Fibroblast of lung (primary cell): ENCODE results near the gene LUZP2. TPM values are rescaled to one million over a fixed set of nuclear protein-coding genes. Genes with fewer than 3 reads are reported as not detected.

Experiments used
- DNase-seq, 2 donors: peaks; one replicate each; pipeline versions ENCODE4 v3.0.0 to v3.0.0-alpha.2; 2010; ENCODE audit warnings: low read depth in 2 of 2
- H2AFZ ChIP-seq: 2 replicates; pipeline ENCODE4 v1.5.1; 2012; ENCODE audit warnings: low read length, control low read depth, inconsistent platforms
- H3K27ac ChIP-seq: 2 replicates; pipeline ENCODE4 v1.5.1; 2011; ENCODE audit warnings: low read length, control low read depth; ENCODE audit not compliant: insufficient read depth
- H3K27me3 ChIP-seq: 2 replicates; pipeline ENCODE4 v1.5.1; 2011; ENCODE audit warnings: mild to moderate bottlenecking, low read length; ENCODE audit not compliant: control insufficient read depth, insufficient read depth
- H3K36me3 ChIP-seq: 2 replicates; pipeline ENCODE4 v1.5.1; 2011; ENCODE audit warnings: low read length; ENCODE audit not compliant: control insufficient read depth, insufficient read depth
- H3K4me1 ChIP-seq: 2 replicates; pipeline ENCODE4 v1.5.1; 2011; ENCODE audit warnings: low read length; ENCODE audit not compliant: control insufficient read depth, insufficient read depth; ENCODE audit errors: extremely low read depth
- H3K4me2 ChIP-seq: 2 replicates; pipeline ENCODE4 v1.5.1; 2011; ENCODE audit warnings: low read length, control low read depth; ENCODE audit not compliant: insufficient read depth; ENCODE audit errors: extremely low read depth
- H3K4me3 ChIP-seq, 4 experiments: fragments of 200-600 bp in 1 of 4; sonication (generic) in 1 of 4; replicated peaks in 1 of 4; 2 replicates each; pipeline ENCODE4 v1.5.1; 2011 to 2016; ENCODE audit warnings: low read length in 4 of 4, low read depth in 3 of 4, mild to moderate bottlenecking in 3 of 4, control low read depth in 2 of 4, inconsistent platforms in 1 of 4, mixed read lengths in 1 of 4; ENCODE audit not compliant: insufficient read depth in 1 of 4; ENCODE audit errors: control extremely low read depth in 1 of 4
- H3K79me2 ChIP-seq: 2 replicates; pipeline ENCODE4 v1.5.1; 2012; ENCODE audit warnings: mild to moderate bottlenecking, low read length, inconsistent platforms; ENCODE audit not compliant: control insufficient read depth, insufficient read depth
- H3K9ac ChIP-seq: 2 replicates; pipeline ENCODE4 v1.5.1; 2011; ENCODE audit warnings: mild to moderate bottlenecking, low read length, control low read depth; ENCODE audit not compliant: insufficient read depth
- H3K9me3 ChIP-seq: 2 replicates; pipeline ENCODE4 v1.5.1; 2012; ENCODE audit warnings: low read depth, low read length; ENCODE audit not compliant: control insufficient read depth, insufficient read depth
- H4K20me1 ChIP-seq: 2 replicates; pipeline ENCODE4 v1.5.1; 2011; ENCODE audit warnings: low read length; ENCODE audit not compliant: control insufficient read depth, insufficient read depth; ENCODE audit errors: extremely low read depth
- CTCF ChIP-seq, 2 donors: IDR thresholded peaks in 1 of 2; conservative IDR thresholded peaks in 1 of 2; 1 replicate in 1 of 2; 2 replicates in 1 of 2; pipeline ENCODE4 v1.5.1; 2011 to 2012; ENCODE audit warnings: low read length in 2 of 2, control low read depth in 1 of 2, inconsistent platforms in 1 of 2, low read depth in 1 of 2, mild to moderate bottlenecking in 1 of 2
- EZH2 ChIP-seq: IDR thresholded peaks from 2 replicates; pipeline ENCODE4 v1.5.1; 2012; ENCODE audit warnings: low read length, control low read depth, mild to moderate bottlenecking; ENCODE audit errors: missing control alignments
- polyA plus RNA-seq, 2 donors: library from polyadenylated mRNA; depleted of rRNA in 1 of 2; stranded (reverse) in 1 of 2; unstranded in 1 of 2; fragments of >200 nt; gene quantifications; 2 replicates each; pipeline ENCODE4 v1.2.1, GENCODE V29; 2011 to 2012; ENCODE audit warnings: missing spikeins in 1 of 2
- total RNA-seq: library from RNA; depleted of rRNA; stranded (reverse); fragments of >200 nt; gene quantifications from 2 replicates; pipeline ENCODE4 v1.2.1, GENCODE V29; 2014

LUZP2 gene
- total and polyA plus RNA-seq, 2 donors (not counting 1 experiment from before 2014, with no cell fraction given): 0.03 to 0.50 TPM

DNA sequence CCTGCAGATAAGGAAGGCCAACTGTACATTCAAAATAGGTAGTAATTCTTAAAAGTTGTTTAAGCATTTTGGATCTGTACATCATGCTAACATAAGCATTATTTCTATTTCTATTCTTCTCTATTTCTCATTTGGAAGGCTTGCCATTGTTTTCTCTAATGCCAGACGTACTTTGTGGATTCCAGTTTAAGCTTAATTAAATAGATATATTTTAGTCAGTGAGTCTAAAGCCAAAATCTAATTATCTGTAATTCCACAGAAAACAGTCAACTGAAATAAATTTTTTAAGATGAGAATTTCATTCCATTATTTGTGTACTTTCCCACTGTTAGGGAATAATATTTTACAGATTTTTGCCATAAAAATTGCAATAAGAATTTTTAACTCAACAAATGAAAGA lies 123.0 kb downstream of the LUZP2 start:
- H3K4me2 ChIP-seq: no peak overlapping the region
- no peak overlapping the region for H3K4me3 ChIP-seq
- no peaks in the 10 kb centered on the region for H4K20me1 ChIP-seq
- H3K79me2 ChIP-seq: no peaks in the 10 kb centered on the region
- no peak overlapping the region for H3K27ac ChIP-seq
- H3K9ac ChIP-seq: no peak overlapping the region
- no peaks in the 10 kb centered on the region for H3K27me3 ChIP-seq
- H3K4me1 ChIP-seq: no peaks in the 10 kb centered on the region
- DNase-seq: no peak
- H3K9me3 ChIP-seq: no peaks in the 10 kb centered on the region
- H2AFZ ChIP-seq: no peak overlapping the region
- H3K36me3 ChIP-seq: no peaks in the 10 kb centered on the region
- TF ChIP-seq CTCF (conservative IDR thresholded peaks at IDR 0.05 in 1 of 2, IDR thresholded peaks at IDR 0.05 in 1 of 2; ENCODE audit: low read depth in 1 of 2, low read length in 2 of 2) (no peak), EZH2 (no peak)

- no peak overlapping the region for H3K4me3 ChIP-seq
- no peak for TF ChIP-seq CTCF (conservative IDR thresholded peaks at IDR 0.05 in 1 of 2, IDR thresholded peaks at IDR 0.05 in 1 of 2; ENCODE audit: low read depth in 1 of 2, low read length in 2 of 2)
- H2AFZ ChIP-seq: no peak overlapping the region
- H3K4me1 ChIP-seq: no peaks in the 10 kb centered on the region
- no peak overlapping the region for H3K9ac ChIP-seq
- no peak for DNase-seq
- H3K79me2 ChIP-seq: no peaks in the 10 kb centered on the region
- no peaks in the 10 kb centered on the region for H4K20me1 ChIP-seq
- no peak overlapping the region for H3K27ac ChIP-seq
- no peaks in the 10 kb centered on the region for H3K27me3 ChIP-seq
- no peaks in the 10 kb centered on the region for H3K36me3 ChIP-seq
- no peak overlapping the region for H3K4me2 ChIP-seq
- no peaks in the 10 kb centered on the region for H3K9me3 ChIP-seq
Observed at GRCh38 chr11:24622262-24622661, 125.4 kb downstream of the LUZP2 start.

DNA sequence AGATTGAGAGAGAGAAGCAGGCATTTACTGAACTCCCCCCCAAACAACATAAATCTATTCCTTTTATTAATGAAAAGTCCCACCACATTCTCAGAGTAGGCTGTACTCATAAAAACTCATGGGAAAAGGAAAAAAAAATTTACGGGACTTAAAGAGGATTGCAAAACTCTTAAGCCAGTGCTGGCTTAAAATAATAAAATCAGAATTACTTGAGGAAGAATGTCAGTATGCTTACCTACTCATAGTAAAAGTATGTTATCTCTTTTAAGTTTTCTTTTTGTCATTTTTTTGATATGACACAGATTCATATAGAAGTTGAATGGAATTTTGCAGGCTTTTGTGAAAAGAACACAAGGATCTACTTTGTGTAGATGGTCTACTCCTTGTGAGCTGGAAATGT lies 126.3 kb downstream of the LUZP2 start:
- H3K4me1 ChIP-seq: no peaks in the 10 kb centered on the region
- peak in 1 of 2 donors; percentile 35 for DNase-seq
- no peaks in the 10 kb centered on the region for H3K27me3 ChIP-seq
- no peaks in the 10 kb centered on the region for H4K20me1 ChIP-seq
- no peak overlapping the region for H3K27ac ChIP-seq
- no peak overlapping the region for H3K4me3 ChIP-seq
- H3K4me2 ChIP-seq: no peak overlapping the region
- no peak overlapping the region for H3K9ac ChIP-seq
- H3K36me3 ChIP-seq: no peaks in the 10 kb centered on the region
- no peak for TF ChIP-seq EZH2
- no peak for TF ChIP-seq CTCF (conservative IDR thresholded peaks at IDR 0.05 in 1 of 2, IDR thresholded peaks at IDR 0.05 in 1 of 2; ENCODE audit: low read depth in 1 of 2, low read length in 2 of 2)
- H3K9me3 ChIP-seq: no peaks in the 10 kb centered on the region
- no peaks in the 10 kb centered on the region for H3K79me2 ChIP-seq
- no peak overlapping the region for H2AFZ ChIP-seq
